Measurements from ENCODE around the gene CFI. TPM values are rescaled to one million over a fixed set of nuclear protein-coding genes. Genes with fewer than 3 reads are reported as not detected.

CFI gene
- total RNA-seq, 2 donors from 2014 or later = 4.9 to 28.0 TPM

GRCh38 chr4:109738104-109738872, 63.5 kb downstream of the CFI start:
- intact Hi-C loops (cut with DNase I) = no loop called here
- no peaks in the 10 kb centered on the region for H3K36me3 ChIP-seq
- 82% methylated on average over 10 of the region's 10 CpGs for whole genome bisulfite sequencing
- no peak overlapping the region for H3K4me3 ChIP-seq
- no peak overlapping the region for H3K27ac ChIP-seq
- peaks cover 6% of the 10 kb centered on the region for H3K4me1 ChIP-seq (replicated peaks)
- no peaks in the 10 kb centered on the region for H3K9me3 ChIP-seq
- H3K27me3 ChIP-seq (replicated peaks; ENCODE audit: insufficient read depth) = no peaks in the 10 kb centered on the region
- DNase-seq (ENCODE audit: low spot score) = no peak
- no peak for TF ChIP-seq CTCF (IDR thresholded peaks at IDR 0.05)
- no peak for TF ChIP-seq POLR2A (IDR thresholded peaks at IDR 0.05)
- TF ChIP-seq POLR2AphosphoS5 (IDR thresholded peaks at IDR 0.05) = no peak

- TF ChIP-seq POLR2AphosphoS5 (IDR thresholded peaks at IDR 0.05) (no peak), POLR2A (IDR thresholded peaks at IDR 0.05) (no peak), CTCF (IDR thresholded peaks at IDR 0.05) (no peak)
- intact Hi-C loops (cut with DNase I) = no loop called here
- DNase-seq (ENCODE audit: low spot score) = no peak
- no peaks in the 10 kb centered on the region for H3K36me3 ChIP-seq
- H3K4me3 ChIP-seq = no peak overlapping the region
- H3K27ac ChIP-seq = no peak overlapping the region
- no peaks in the 10 kb centered on the region for H3K27me3 ChIP-seq (replicated peaks; ENCODE audit: insufficient read depth)
- no peaks in the 10 kb centered on the region for H3K9me3 ChIP-seq
- H3K4me1 ChIP-seq (replicated peaks) = peaks cover 6% of the 10 kb centered on the region
- WGBS = 66% methylated on average over 7 of the region's 7 CpGs
Measured at GRCh38 chr4:109735566-109736365, 66.0 kb downstream of the CFI start.

- H3K36me3 ChIP-seq = no peaks in the 10 kb centered on the region
- 86% methylated on average over 5 of the region's 5 CpGs for WGBS
- peaks cover 6% of the 10 kb centered on the region for H3K4me1 ChIP-seq (replicated peaks)
- no peak overlapping the region for H3K4me3 ChIP-seq
- TF ChIP-seq POLR2AphosphoS5 (IDR thresholded peaks at IDR 0.05) (no peak), POLR2A (IDR thresholded peaks at IDR 0.05) (no peak), CTCF (IDR thresholded peaks at IDR 0.05) (no peak)
- no peak for DNase-seq (ENCODE audit: low spot score)
- intact Hi-C loops (cut with DNase I) = loop anchor here (5.0 kb wide), 1 partner anchor 79 kb away; no protein-coding TSS in a partner anchor
- H3K27me3 ChIP-seq (replicated peaks; ENCODE audit: insufficient read depth) = no peaks in the 10 kb centered on the region
- H3K27ac ChIP-seq = no peak overlapping the region
- no peaks in the 10 kb centered on the region for H3K9me3 ChIP-seq
Measured at GRCh38 chr4:109733728-109734127, 68.1 kb downstream of the CFI start.

GRCh38 chr4:109730619-109731545, 70.9 kb downstream of the CFI start:
- TF ChIP-seq CTCF (IDR thresholded peaks at IDR 0.05) (no peak), POLR2A (IDR thresholded peaks at IDR 0.05) (no peak), POLR2AphosphoS5 (IDR thresholded peaks at IDR 0.05) (no peak)
- no peak for DNase-seq (ENCODE audit: low spot score)
- 52% methylated on average over 21 of the region's 21 CpGs for WGBS
- H3K9me3 ChIP-seq = no peaks in the 10 kb centered on the region
- no peaks in the 10 kb centered on the region for H3K27me3 ChIP-seq (replicated peaks; ENCODE audit: insufficient read depth)
- peak overlapping the region; percentile 71 to 75 for H3K4me3 ChIP-seq
- no peaks in the 10 kb centered on the region for H3K36me3 ChIP-seq
- peak overlapping the region; percentile 87 for H3K27ac ChIP-seq
- peaks cover 6% of the 10 kb centered on the region for H3K4me1 ChIP-seq (replicated peaks)
- intact Hi-C loops (cut with DNase I) = loop anchor here (5.0 kb wide), 1 partner anchor 81 kb away; no protein-coding TSS in a partner anchor
